GF-D8 (cell line): ENCODE data around the gene MBD5.

ENCODE experiments used
- DNase-seq: peaks from one replicate; lab custom pipeline; 2025; lab: John Stamatoyannopoulos, UW

Gene MBD5

DNA sequence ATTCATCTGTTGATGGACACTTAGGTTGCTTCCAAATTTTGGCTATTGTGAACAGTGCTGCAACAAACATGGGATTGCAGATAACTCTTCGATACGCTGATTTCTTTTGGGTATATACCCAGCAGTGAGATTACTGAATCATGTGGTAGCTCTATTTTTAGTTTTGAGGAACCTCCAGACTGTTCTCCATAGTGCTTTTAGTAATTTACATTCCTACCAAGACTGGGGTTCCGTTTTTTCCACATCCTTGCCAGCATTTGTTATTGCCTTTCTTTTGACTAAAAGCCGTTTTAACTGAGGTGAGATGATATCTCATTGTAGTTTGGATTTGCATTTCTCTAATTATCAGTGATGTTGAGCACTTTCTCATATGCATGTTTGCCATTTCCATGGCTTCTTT lies 200.3 kb downstream of the MBD5 start:
- no peak for DNase-seq

DNA sequence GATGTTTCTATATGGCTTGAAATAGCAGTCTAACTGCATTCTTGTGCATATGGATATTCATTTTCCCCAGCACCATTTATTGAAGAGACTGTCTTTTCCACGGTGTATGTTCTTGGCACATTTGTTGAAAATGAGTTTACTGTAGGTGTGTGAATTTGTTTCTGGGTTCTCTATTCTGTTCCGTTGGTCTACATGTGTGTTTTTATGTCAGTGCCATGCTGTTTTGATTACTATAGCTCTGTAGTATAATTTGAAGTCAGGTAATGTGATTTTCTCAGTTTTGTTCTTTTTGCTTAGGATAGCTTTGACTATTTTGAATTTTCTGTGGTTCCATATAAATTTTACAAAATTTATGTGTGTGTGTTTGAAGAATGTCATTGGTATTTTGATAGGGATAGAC lies 201.0 kb downstream of the MBD5 start:
- no peak for DNase-seq

DNA sequence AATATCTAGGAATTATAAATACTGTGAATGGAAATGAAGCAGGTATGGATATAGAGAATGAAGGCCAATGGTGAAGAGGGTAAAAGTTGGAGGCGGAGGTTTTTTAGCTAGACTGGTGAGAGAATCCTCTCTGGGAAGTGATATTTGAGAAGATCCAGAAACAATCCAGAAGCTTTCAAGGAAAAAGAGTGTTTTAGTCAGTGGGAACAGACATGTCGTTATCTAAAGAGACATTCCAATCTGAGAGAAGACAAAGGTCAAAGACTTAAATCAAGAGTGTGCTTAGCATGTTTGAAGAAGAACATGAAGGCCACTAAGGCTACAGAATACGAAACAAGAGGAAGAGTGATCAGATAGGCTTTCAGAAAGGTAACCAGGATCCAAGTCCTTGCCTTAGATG lies 211.0 kb downstream of the MBD5 start:
- no peak for DNase-seq

DNA sequence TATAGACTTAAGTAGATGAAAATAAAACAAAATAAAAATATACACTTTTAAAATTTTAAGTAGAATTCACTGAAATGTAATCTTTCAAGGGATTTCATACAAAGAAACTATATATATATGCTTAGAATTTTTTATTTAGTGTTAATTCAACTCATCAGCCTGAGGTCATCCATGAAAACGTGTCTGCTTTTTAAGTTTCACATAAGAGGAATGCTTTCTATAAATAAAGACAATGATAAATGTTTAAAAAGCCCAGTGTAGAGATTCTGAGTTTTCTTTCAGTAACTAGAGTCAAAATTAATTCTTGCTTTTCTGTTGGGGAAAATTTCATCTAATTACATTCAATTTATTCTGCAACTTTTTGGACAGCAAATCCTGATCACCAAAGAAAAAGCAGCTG lies 213.3 kb downstream of the MBD5 start:
- DNase-seq: no peak

DNA sequence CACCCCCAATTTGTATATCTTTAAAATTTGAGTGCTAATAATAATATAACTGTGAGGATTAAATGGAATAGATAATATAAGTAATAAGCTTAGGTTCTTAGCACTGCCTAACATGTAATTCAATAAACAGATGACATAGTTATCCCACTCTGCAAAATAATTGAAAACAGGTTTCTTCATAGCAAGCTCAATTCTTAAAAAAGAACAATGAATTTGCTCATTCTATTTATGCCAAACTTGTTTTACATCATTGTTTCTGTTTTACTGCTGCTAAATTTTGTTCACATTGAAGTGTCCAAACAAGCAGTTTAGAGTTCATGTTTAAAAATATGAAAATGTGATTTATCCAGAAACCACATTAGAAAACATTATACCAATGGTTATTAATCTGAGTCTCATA lies 217.0 kb downstream of the MBD5 start:
- no peak for DNase-seq

DNA sequence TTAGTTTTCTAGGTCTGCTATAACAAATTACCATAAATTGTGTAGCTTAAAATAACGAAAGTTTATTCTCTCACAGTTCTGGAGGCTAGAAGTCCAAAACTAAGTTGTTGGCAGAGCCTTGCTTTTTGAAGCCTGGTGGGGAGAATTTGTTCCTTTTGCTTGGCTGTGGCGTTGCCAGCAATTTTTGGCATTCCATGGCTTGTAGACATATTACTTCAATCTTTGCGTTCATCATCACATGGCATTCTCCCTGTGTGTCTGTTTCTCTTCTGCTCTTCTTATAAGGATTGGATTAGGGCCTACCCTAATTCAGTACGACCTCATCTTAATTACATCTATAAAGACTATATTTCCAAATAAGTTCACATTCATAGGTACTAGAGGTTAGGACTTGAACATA lies 217.7 kb downstream of the MBD5 start:
- DNase-seq: no peak

DNA sequence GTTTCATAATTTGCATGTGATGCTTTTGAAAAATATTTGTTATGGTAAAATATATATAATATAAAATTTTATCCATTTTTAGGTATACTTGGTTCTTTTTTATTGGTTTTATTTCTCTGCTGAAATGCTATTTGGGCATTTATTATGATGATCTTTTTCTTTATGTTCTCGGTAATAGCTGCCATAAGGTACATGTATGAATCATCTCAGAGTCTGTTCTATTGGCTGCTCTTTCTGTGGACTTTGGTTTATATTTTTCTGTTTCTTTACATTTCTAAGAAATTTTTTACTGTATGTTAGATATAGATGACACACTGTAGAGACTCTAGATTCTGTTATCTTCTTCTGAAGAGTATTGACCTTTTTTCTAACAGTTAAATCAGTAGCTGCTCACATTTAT lies 219.9 kb downstream of the MBD5 start:
- no peak for DNase-seq

DNA sequence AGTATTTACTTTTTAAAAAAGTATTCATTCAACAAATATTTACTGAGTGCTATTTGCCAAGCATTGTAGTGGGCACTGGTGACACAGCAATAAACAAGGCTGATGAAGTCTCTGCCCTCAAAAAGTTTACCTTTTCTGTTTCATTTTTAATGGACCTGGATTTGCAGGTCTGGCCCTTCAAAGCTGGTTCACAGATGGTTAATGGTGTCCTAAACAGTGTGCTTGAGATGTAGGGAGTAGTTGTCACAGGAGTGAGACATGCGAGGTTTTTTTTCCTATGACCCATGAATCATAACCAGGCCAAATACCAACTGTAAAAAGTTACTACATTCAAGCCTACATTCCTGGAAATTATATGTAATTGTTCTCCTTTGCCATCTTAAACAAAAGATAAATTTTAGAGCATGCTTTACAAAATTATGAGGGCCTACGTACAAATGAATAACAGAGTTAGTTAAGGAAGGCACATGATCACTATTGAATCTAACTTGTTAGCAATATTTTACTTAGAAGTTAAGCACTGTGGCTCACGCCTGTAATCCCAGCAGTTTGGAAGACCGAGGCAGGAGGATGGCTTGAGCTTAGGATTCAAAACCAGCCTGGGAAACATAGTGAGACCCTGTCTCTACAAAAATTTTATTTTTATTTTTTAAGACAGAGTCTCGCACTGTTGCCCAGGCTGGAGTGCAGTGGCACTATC lies 223.9 kb downstream of the MBD5 start:
- DNase-seq: no peak

DNA sequence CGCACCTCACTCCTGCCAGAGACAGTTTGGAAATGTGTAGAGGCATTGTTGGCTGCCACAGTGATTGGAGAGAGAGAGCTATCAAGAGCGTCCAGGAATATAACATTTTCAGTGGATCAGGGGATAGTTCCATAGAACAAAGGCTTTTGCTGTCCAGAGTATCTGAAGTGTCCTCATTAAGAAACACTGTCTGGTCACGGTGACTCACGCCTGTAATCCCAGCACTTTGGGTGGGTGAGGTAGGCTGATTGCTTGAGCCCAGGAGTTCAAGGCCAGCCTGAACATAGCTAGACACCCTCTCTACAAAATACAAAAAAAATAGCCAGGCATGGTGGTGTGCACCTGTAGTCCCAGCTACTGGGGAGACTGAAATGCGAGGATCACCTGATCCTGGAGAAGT lies 231.1 kb downstream of the MBD5 start:
- DNase-seq: no peak

DNA sequence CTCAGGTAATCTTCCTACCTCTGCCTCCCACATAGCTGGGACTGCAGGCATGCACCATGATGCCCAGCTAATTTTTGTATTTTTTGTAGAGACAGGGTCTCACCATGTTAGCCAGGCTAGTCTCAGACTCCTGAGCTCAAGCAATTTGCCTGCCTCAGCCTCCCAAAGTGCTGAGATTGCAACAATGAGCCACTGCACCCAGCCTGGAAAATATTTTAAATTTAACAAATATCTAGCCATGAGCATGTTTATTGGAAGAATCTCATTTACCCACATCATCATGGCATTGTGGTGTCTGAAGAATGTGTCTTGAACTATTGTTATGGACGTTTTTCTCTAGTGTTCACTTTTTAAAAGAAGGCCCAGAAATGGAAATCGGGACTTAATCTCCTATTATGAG lies 231.8 kb downstream of the MBD5 start:
- DNase-seq: no peak

DNA sequence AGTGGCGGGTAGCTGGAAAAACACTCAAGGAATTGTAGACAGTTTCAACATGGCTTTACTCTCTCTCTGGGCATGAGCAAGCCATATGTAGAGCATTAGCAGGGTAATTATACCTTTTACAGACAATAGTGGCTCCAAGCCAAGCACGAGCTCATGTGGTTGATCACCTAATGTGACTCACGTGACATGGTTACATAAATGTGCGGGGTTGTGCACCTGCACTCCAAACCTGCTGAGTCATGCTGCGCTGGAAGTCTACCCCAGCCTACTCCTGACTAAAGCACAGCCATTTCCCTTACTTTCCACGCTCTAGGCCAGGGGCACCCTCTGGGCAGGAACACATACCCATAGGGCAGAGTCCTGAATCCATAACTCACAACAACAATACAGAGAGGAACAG lies 232.8 kb downstream of the MBD5 start:
- no peak for DNase-seq

DNA sequence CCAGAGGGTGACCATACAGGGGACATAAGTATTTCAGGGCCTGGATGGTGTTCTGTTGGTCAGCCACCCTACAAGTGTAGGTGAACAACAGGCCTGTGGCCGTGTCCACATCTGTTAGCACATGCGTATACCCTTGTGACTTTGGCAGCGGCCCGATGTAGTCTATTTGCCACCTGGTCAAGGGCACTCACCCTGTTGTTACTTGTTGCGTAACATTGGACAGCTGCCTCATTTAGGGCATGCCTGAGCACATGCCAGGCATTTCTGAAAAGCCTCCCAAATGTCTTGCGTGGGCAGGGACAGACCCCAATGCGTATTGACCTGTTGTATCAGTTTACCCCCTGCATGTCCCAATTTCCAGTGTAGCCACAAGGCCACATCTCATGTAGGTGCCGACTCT lies 235.0 kb downstream of the MBD5 start:
- DNase-seq: no peak

DNA sequence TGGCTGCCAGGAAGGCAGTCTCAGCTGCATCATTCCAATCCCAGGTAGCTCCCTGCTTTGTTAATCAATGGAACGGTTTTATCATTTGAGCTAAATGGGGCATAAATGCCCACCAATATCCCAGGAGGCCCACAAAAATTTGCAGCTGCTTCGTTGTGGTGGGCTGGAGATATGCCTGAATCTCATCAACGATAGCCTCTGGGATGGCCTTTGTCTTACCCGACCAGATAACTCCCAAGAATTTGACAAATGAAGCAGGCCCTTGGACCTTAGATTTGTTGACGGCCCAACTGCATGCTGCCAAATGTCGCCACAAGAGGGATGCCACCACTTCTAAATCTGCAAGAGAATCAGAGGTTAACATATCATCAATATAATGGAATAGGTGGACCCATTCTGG lies 236.4 kb downstream of the MBD5 start:
- DNase-seq: no peak

DNA sequence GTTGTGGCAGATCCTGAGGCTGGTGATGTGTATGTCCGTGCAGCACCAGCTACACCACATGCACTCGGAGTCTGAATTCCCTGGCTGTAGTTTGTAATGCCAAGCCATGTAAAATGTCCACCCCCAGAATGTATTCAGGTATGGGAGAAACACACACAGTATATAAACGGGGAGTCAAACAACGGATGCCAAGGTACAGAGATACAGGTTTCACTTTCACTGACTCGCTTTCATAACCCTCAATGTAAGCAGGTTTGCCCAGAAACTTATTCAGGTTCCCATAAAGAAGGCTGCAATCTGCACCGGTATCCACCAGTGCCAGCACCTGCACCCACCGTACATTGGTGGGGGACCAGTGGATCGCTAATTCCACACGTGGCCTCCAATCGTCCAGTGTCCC lies 237.2 kb downstream of the MBD5 start:
- no peak for DNase-seq

DNA sequence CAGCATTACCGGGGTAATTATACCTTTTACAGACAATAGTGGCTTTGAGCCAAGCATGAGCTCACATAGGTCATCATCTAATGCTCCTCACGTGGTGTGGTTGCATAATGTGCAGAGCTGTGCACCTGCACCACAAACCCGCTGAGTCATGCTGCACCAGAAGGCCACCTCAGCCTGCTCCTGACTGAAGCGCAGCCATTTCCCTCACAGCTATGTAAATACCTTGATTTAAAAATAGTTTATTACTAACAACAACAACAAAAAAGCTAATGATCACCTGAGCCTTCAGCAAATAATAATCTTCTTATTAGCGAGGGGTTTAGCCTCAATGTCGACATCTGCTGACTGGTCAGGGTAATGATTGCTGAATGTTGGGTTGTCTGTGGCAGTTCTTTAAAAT lies 238.8 kb downstream of the MBD5 start:
- no peak for DNase-seq

DNA sequence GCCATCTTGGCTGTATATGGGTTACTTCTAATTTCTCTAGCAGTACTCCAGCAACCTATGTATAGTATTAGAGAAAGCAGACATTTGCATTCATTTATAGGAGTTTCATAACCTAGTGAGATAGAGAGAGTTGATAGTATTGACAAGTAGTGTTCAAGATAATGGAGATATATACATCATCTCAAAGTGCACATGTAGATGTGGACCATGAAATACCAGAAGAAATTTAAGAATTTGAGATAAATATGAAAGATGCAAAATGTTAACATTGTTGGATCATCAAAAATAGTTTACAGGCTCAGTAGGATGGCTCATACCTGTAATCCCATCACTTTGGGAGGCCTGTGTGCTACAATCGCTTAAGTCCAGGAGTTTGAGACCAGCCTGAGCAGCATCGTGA lies 243.0 kb downstream of the MBD5 start:
- DNase-seq: no peak

DNA sequence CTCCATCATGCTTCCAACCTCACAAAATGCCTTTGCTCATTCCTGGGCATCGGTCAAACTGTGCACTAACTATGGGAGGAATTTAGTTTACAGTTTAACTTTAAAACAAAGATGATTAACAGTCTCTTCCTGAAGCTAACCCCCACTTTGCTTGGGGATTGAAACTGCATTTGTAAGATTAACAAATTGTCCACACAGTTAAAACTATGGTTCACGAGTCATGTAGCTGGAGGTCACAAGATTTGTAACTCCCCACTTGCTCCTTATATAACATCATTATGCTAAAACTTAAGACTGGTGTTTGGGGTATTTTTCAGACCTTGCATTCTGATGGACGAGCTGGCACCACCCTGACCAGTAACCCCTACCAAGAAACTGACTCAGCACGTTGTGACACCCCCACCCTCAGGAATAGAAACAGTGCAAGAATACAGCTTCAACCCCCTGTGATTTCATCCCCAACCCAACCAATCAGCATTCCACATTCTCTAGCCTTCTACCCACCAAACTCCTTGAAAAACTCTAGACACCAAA lies 252.3 kb downstream of the MBD5 start:
- DNase-seq: no peak

DNA sequence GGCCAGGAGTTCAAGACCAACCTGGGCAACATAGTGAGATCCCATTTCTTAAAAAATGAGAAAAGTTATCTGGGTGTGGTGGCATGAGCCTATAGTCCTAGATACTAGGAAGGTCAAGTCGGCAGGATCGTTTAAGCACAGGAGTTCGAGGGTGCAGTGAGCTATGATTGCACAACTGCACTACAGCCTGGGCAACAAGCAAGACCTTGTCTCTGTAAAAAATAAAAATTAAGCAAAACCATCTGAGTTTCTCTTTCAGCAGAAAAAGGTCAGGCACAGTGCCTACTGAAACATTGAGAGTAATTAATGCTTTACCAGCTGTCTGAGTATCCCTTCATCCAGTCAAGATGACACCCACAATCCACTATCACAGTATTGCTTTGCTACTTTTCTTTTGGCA lies 258.3 kb downstream of the MBD5 start:
- DNase-seq: no peak

DNA sequence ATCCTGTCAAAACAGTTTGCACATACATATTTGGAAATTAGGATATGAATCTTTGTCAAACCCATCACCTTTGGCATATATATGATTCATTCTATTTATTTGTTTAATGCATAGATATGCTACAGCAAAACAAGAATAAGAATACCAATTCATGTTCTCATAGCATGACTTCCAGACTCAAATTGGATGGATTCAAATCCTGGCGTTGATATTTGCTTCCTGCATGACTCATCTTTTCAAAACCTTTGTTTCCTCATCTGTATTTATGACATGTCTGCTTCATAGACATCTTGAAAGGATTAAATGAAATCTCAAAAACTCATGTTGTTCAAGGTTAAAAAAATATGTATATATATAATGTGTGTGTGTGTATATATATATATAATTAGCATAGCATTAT lies 261.3 kb downstream of the MBD5 start:
- no peak for DNase-seq

DNA sequence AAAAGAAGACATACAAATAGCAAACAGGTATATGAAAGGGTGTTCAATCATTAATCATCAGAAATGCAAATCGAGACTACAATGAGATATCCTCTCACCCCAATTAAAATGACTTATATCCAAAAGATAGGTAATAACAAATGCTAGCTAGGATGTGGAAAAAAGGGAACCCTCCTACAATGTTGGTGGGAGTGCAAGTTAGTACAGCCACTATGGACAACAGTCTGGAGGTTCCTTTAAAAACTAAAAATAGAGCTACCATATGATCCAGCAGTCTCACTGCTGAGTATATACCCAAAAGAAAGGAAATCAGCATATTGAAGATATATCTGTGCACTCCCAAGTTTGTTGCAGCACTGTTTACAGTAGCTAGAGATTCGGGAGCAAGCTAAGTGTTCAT lies 271.5 kb downstream of the MBD5 start:
- DNase-seq: no peak

DNA sequence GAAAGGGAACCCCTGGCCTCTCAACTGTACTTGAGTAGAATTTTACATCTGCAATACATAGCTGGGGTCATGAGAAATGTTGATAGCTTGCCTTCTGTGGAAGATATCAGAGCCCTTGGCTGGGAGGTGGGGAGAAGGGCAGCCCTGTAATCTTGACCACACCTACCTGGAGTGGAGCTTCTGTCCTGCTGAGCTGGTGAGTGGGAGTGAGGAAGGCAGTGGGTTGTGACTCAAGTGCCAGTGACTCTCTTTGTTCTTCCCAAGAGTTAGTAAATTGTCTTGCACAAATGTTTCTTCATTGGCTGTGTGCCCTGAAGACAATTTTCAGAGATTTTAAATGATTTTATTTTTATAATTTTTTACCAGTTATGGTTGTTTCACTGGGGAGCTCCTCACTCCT lies 277.3 kb downstream of the MBD5 start:
- no peak for DNase-seq

DNA sequence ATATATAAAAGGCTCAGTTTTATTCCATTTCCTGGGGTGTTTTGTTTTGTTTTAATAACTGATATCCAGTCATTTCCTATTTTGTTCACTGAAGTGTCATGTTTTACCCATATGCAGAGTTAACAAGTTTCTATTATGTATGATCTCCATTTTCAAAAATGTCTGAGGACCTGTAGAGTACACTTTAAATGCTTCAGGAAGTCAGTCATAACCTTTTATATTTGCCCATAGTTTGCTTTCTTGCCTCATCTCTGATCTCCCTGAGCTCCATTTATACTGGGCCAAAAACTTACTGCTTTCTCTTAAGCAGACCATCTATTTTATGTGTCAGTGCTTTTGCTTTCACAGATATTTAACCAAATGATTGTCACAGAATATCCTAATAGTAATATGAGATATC lies 278.7 kb downstream of the MBD5 start:
- DNase-seq: no peak

DNA sequence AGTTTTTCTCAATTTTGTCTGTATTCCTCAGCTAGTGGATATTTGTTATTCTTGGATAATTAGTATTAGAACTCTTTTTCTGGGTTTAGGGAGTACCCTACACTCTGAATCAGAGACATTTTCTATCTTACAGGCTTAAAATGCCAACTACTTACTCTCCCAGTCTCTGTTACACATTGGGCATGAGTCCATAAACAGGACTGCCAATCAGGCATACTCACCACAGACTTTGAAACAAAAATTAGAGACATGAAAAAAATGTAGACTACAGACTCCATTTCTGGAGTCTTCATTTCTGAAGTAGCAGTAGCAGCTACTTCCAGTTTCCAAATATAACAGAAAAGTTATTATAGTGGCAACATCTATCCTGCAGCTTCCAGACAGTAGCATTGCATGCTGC lies 279.7 kb downstream of the MBD5 start:
- no peak for DNase-seq

DNA sequence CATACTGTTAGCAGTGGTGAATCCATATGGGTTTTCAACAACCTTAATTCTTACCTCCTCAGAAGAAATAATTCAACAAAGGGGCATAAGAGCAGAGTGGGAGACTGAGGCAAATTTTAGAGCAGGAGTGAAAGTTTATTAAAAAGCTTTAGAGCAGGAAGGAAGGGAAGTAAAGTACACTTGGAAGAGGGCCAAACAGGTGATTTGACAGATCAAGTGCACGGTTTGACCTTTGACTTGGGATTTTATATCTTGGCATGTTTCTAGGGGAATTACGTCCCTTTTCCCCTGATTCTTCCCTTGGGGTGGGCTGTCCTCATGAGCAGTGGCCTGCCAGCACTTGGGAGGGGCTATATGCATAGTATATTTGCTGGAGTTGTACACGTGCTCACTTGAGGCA lies 280.5 kb downstream of the MBD5 start:
- DNase-seq: no peak

DNA sequence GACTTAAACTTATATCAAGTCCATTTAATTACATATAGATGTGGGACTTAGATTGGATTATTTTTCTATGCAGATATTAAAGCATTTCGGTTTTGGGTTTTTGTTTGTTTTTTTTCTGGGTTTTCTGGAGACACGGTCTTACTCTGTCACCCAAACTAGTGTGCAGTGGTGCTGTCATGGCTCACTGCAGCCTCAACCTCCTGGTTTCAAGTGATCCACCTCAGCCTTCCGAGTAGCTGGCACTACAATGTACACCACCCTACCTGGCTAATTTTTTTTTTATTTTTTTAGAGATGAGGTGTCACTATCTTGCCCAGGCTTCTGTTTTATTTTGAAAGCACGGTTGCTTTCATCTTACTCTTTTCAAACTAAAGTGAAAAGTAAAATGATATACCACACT lies 281.6 kb downstream of the MBD5 start:
- DNase-seq: no peak
